Upper lobe of left lung (tissue), 4 donors: ENCODE results near the gene TMEM171.

Experiments used
- CTCF ChIP-seq, 6 experiments: fragments of 450-650 bp in 4 of 6; fragments of 200-600 bp in 2 of 6; sonication (generic) in 2 of 6; IDR thresholded peaks; one replicate each; pipeline ENCODE4 v1.5.1; 2016 to 2019; ENCODE audit warnings: antibody characterized with exemption in 6 of 6
- EP300 ChIP-seq, 4 donors: sonication (generic); formaldehyde crosslinking; IDR thresholded peaks; one replicate each; pipeline ENCODE4 v1.5.1; 2017; ENCODE audit warnings: antibody characterized with exemption in 4 of 4, control low read depth in 2 of 4
- POLR2A ChIP-seq, 4 donors: fragments of 450-650 bp; IDR thresholded peaks; one replicate each; pipeline ENCODE4 v1.5.1; 2016 to 2017; ENCODE audit warnings: antibody characterized with exemption in 4 of 4, mild to moderate bottlenecking in 2 of 4
- POLR2AphosphoS5 ChIP-seq, 2 donors: sonication (generic); formaldehyde crosslinking; IDR thresholded peaks; one replicate each; pipeline ENCODE4 v1.5.1; 2017; ENCODE audit warnings: antibody characterized with exemption in 2 of 2

GRCh38 chr5:73119451-73120157 is 771 bp upstream of the TMEM171 start:
- TF ChIP-seq CTCF (IDR thresholded peaks at IDR 0.05) (no peak), POLR2A (IDR thresholded peaks at IDR 0.05) (no peak), EP300 (IDR thresholded peaks at IDR 0.05) (no peak), POLR2AphosphoS5 (IDR thresholded peaks at IDR 0.05) (no peak)
